GM21825 (cell line): ENCODE measurements around the gene RNASE13.

Source experiments
- ATAC-seq: cut with Tn5 transposase; IDR thresholded peaks from one replicate; pipeline ENCODE4 v1.9.1; 2021; ENCODE audit warnings: mild to moderate bottlenecking, moderate library complexity; ENCODE audit not compliant: unreplicated experiment

Gene RNASE13

DNA sequence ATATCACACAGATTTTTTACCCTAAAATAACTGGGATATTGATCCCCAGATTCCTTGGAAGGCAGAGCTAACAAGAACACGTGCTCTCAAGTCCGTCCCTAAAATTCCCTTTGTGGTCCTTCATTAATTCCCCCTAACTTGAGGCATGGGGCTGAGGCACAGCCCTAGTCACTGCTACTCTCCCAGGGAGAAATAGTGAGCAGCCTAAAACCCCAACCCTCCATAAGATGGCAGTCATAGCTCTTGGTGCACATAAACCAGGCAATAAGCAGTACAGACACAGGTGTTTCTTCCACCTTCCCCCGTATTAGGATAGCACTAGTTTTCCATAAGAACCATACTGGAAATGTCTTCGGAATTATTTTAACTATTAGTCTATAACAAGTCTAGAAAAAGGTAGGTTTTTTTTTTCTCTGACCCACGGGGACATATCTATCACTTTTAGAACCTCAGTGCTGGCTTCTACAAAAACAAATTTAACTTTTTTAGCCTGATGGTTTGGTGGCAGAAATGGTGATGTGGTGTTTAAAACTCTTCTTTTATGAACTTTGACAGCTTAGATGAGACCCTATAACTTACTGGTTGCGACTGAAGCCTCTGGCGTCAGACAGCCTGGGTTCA lies 32.4 kb upstream of the RNASE13 start:
- ATAC-seq = no peak

DNA sequence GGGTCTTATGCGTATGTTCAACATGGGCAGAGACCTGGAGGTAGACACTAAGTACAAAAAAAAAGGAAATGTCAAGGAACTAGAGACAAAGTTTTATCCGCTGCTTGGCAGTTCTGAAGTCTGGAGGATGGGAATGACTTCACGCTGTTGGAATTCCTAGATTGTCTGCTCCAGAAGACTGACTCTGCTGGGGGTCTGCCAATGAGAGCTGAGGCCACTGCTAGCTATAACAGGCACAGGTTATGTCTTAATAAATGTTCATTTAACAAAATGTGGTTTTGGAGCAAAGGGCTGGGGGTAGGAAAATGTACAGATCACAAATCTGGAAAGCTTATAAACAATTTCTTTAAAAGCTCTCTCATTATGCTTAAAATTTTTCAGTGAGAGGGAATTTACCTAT lies 28.9 kb upstream of the RNASE13 start:
- ATAC-seq = no peak

DNA sequence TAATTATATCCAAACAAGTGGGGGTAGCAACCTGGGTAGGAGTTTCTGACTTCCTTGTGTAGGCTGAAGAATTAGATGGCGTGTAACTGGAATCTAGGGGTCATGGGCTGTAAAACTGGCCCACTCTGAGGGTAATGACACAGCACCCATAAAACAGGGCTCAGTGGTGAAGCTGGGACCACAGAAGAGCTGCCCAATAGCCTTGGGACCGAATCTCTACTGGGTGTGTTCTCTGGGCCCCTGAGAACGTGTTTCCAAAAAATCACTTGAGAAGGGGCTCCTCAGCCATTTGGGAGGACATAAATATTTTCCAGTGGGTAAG lies 26.7 kb upstream of the RNASE13 start:
- no peak for ATAC-seq

DNA sequence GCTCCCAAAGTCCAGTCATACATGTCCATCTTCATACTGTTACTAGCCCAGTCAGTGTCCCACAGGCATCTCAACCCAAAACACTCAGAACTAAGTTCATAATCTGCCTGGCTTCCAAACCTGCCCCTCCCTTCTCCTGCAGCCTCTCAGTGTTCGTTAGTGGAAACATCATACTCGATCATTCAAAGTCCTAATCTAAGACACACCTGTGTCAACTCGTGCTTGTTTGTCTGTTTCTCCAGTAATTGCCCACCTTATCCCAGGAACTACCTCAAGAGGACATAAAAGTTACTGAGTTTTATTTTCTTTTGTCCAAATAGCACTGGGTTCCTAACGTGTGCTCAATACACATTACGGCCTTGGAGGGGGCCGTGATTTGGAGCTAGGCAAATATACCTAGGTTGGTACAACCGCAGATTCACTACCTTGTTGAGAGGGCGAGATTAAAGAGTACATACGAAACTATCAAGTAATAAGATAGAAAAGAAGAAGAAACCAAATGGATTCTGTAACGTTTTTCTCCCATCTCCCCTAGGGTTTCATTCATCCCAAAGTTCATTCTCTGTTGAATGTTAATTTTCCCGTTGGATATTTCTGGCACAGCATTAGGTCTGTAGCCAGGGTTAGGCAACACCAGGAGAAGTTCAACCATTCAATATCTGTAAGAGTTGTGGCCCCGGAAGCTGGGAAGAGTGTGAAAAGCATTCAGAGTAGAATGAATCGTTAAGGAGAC lies 26.2 kb upstream of the RNASE13 start:
- no peak for ATAC-seq

DNA sequence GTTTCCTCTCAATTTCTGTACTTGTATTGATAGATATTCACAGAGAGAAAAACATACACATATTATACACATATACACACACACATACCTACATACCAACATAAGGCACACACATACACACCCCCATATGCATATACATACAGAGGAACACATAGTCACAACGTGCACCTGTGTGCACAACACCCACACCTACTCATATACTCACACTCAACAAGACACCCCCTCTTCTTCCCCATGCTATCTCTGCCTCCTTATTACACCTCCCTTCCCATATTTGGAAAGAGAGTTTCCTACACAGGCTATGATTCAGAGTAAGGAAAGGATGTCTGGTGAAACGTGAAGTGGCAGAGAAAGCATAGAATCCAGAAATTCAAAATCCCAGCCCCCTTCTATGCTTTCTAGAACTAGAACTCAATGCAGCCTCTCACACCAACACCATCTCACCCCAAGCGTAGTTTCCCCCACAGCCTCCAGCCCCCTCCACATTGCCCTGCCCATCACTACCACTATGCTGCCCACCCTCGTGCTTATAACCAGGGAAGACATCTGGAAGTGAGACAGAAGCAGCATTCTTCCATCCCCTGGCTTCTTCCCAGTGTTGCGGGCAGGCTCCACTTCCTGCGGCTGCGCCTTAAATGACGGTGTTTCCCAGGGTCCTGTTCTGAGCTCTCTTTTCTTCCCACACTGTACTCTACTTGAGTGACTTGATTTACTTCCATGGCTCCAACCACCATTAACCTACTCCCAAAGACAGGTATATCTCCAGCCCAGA lies 25.4 kb upstream of the RNASE13 start:
- ATAC-seq = no peak

DNA sequence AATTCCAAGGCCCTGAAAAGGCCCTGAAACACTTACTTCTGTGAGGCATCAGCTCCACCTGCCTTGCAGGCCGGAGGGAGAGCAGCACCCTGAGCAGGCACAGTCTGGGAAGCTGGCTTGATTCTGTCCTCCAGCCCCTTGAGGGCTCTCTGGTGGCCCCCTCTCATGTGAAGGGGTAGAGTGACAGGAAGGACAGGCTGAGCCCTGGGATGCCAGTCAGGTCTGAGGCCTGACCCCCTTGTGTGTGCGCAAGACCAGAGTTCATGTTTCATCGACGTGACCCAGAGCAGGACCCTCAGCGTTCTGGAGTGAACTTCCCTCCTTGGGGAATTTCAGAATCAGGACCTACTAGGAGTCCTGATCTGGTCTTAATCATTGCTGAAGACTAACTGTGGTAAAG lies 24.3 kb upstream of the RNASE13 start:
- ATAC-seq = no peak

DNA sequence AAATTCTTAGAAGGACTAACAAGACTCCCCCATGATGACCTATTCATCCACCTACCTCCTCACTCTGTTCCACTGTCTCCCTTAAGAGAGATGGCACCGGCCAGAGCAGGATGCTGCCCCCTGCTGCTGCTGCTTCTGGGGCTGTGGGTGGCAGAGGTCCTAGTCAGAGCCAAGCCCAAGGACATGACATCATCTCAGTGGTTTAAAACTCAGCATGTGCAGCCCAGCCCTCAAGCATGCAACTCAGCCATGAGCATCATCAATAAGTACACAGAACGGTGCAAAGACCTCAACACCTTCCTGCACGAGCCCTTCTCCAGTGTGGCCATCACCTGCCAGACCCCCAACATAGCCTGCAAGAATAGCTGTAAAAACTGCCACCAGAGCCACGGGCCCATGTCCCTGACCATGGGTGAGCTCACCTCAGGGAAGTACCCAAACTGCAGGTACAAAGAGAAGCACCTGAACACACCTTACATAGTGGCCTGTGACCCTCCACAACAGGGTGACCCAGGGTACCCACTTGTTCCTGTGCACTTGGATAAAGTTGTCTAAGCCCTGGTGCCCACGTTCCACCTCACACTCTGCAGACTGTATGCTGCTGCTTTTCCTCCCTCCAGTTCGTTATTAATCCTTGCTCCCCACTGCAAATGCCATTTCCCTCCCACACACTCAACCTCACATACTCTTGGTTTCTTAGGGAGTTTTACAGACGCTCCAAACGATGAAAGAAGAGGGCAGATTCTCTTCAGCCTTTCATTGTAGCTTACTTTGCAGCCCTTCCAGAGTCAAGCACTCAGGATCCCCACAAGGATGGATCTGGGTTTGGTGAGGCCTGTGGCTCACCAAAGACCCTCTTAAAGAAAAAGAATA lies 23.4 kb upstream of the RNASE13 start, which contains the start of gene RNASE8:
Gene RNASE8, plus strand, starts transcription at position 20 of the 873 bp plus-strand sequence. Its CDS starts 71 bp downstream, at position 91.
- no peak for ATAC-seq

DNA sequence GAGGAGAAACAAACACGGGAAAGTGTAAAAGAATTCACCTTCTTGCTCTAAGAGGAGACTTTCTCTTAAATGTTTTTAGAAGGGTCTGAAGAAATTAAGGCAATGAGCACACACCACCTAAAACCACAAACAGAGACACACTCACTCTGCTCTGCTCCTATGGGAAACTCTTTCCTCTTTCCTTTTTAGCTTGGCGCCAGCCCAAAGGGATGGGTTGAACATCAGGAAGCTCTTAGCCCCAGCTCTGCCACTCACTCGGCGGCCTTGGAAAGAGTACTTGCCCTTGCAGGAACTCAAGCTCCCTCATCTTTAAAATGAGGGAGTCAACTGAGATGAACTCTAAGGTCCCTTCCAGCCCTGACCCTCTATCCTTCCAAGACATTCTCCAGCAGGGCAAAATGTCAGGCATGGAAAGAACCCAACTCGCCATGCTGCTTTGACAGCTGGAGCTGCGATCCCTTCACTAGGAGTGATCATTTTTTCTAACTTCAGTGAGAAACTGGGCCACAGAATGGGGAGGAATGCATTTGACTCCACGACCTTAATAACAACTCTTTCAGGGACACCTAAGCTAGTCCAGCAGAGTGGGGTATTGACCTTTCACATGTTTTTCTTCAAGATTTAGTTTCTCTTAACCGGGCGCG lies 22.0 kb upstream of the RNASE13 start:
- ATAC-seq = no peak

DNA sequence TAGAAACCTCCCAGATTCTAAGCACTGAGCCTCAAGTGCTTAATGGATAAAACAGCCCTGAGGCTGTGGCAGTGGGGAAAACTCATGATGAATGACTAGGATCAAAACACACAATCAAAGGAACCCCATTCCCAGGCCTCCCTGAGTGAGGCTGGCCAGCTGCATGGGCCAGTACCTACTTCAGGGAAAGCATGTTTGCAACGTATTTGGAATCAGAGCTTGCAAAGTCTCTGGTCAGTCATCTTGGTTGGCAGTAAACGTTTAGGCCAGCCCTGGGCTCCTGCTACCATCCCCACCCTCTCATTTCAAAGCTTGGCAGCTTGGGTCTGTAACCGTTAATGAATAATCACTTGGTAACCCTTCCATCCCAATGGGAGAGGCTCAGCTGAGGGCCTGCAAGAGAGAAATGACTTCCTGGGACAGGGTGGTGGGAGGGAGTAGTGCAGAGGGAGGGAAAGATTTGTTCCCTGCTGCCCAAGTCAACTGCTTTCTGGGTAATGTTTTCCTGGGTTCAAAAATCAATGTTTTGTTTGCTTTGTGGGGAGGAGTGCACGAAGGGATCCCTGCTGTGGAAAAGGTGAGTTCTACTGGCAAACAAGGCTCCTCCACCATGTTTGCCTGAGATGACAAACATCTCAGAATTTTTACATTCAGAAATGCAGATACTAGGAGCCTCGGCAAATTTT lies 21.0 kb upstream of the RNASE13 start:
- no peak for ATAC-seq

DNA sequence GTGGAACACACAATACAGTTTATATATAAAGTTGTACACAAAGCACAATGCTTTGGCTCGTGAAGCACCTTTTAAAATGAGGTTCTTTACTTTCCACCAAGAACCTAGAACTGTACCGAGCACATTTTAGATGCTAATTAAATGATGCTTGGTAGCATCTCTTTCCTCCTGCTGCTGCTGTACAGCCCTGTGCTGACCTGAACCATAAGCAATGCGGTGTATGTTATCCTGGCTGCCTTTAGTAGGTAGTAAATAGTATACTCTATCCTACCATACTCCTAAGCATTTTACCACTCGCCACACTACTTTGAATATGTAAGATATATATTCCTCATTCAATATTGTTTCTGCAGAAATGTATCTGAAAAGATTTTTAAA lies 20.1 kb upstream of the RNASE13 start:
- ATAC-seq = no peak

DNA sequence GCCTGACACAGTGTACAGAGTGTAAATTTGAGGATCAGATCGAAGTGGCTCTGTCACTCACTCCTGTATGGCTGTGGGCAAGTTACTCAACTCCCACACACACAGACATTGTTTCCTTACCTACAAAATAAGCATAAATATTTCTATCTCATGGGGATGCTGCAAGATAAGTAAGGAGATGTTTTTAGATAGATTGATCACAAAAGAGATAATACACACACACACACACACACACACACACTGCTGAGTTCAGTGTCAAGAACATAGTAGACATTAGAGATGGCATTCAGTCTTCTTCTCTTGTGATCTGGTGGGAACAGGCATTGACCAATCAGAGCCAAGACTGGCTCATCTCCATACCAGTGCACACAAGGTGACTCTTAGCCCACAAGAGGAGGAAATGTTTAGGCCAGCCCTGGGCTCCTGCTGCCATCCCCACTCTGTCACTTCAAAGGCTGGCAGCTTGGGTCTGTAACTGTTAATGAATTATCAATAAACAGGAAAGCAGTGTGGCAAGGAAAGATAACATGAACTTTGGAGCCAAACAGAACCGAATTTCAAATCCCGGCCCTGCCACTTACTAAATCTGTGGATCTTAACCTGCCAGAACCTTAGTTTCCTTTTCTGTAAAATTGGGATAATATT lies 19.6 kb upstream of the RNASE13 start:
- no peak for ATAC-seq

DNA sequence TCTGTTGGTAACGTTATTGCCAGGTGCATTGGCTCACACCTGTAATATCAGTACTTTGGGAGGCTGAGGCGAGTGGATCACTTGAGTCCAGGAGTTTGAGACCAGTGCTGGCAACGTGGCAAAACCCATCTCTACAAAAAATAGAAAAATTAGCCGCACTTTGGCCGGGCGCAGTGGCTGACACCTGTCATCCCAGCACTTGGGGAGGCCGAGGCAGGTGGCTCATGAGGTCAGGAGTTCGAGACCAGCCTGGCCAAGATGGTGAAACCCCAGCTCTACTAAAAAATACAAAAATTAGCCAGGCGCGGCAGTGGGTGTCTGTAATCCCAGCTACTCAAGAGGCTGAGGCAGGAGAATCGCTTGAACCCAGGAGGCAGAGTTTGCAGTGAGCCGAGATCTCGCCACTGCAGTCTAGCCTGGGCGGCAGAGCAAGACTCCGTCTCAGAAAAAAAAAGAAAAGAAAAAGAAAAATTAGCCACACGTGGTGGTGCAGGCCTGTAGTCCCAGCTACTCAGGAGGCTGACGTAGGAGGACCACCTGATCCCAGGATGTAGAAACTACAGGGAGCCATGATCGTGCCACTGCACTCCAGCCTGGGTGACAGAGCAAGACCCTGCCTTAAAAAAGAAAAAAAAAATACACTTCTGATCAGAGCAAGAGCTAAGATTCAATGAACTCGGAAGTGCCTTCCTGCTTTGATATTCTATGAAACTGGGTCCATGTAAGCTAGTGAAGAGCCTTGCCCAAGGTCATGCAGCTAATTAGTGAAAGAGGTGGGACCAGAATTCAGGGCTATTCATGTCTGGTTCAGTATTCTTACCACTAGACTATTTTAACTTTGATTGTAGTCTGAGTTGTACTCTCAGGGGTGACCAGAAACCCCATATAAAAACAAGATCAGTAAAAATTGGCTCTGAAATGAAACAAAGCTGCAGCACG lies 18.8 kb upstream of the RNASE13 start:
- ATAC-seq = no peak

DNA sequence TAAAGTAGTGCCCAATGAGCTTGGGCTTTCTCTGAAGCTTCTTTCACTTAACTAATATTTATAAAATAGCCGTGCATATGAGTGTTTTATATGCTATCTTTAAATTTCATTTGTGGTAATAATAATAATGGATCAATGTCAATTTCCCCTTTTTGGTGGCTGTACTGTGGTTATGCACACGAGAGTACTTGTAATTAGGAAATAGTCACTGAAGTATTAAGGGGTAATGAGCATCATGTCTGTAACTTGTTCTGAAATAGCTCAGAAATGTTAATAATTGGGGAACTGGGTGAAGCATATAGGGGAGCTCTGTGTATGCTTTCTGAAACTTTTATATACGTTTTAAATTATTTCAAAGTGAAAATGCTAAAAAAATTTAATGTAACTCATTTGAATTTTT lies 16.0 kb upstream of the RNASE13 start:
- no peak for ATAC-seq

DNA sequence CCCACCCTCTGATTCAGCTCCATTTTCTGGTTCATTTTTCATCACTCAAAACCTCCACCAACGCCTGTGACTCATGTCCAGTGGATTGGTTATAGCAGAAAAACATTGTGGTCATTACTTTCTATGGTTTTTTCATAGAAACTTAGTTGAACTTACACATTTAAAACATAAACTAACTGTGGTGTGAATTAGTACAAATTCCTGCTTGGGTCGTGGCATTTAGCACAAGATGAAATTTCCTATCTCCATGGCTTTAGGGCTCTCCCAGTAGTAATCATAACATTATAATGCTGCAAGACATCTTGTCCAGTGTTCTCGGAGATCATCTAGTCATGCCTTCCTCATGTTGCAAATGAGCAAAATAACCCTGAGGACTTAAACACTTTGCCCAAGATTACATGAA lies 14.7 kb upstream of the RNASE13 start:
- no peak for ATAC-seq

DNA sequence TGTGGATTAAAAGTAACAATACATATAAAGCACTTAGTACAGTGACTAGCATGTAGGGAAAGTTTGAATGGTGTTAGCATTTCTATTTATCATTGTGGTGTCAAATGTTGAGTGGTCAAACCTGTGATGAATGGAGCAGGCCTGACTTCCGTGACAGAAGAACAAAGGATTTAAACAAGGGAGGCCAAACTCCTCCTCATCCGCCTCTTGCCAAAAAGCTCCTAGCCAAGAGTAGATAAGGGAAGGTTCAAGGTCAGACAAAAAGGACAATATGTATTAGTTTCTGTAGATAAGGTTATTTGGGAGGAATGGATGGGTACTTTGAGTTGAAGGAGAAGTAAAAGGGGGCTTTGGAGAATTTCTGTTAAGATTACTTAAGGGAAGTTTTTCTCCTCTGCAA lies 14.0 kb upstream of the RNASE13 start:
- no peak for ATAC-seq

DNA sequence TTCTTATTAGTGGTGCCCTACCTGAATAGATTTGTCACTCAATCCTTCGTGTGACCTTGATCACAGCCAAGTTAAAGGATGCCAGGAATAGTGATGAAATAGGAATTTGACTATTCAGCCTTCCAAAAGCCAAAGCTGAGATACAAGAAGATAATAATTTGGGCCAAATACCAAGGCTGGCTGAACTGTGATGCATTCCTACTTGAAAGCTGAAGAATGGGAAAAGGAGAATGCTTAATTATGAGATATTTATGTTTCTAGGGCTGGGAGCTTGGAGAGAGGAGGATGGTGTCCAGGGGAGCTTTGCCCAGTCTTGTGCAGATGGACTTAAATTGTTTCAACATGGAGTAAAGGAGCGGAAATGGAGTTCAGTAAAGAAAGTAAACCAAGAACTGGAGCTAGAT lies 12.8 kb upstream of the RNASE13 start:
- ATAC-seq = no peak

DNA sequence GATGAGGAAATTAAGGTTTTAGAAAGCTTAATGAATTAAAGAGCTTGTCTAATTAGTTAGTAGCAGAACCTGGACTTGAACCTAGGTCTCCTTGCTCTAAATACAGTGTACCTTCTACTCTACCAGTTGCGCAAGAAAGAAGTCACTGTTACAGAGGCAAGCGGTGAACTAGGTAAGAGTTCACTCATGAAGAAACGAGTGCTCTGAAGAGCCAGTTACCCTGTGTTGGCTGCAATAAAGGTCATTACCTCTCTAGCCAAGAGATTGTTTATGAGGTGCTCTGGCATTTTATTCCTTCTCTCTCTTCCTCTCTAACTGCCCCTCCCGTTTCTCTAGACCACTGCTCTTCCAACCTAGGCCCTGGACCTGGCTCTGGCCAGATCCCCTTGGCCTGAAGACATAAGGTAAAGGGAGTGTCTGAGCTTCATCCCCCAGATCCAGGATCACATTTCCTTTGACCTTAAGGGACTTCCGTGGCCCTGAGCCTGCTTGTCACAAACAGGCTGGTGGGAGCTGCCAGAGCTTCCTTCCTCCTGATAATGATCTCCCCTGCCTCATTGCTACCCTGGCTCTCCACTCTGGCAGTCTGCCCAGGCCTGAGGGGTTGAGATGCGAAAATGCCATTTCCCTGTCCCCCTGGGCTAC lies 9.5 kb upstream of the RNASE13 start:
- no peak for ATAC-seq

DNA sequence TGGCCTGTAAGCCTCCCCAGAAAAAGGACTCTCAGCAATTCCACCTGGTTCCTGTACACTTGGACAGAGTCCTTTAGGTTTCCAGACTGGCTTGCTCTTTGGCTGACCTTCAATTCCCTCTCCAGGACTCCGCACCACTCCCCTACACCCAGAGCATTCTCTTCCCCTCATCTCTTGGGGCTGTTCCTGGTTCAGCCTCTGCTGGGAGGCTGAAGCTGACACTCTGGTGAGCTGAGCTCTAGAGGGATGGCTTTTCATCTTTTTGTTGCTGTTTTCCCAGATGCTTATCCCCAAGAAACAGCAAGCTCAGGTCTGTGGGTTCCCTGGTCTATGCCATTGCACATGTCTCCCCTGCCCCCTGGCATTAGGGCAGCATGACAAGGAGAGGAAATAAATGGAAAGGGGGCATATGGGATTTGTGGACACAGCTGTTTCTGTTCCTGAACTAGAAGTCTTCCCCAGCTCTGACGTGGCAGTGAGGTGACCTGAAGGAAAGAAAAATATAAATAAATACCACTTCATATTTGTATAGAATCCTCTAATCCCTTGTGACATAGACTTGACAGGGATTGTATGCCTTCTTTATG lies 8.9 kb upstream of the RNASE13 start:
- no peak for ATAC-seq
